Stimulated activated CD4-positive, alpha-beta T cell treated with anti-CD3 and anti-CD28 coated beads, Interleukin-1b, Interleukin-23, amount 100 ng/mL, for 4 hours (primary cell): ENCODE data around the gene SYNC.
"Not testable (repeated sequence)": the region's sequence is repeated elsewhere in the genome, so short reads cannot be mapped to it uniquely, and the experiment has no call there.

Experiments
- DNase-seq, 2 donors: peaks; one replicate each; pipeline ENCODE4 v3.0.0-alpha.2; 2020; ENCODE audit warnings: low read depth in 2 of 2

The SYNC gene

GRCh38 chr1:32642292-32642827 lies 60.2 kb downstream of the SYNC start:
- not testable (repeated sequence) for DNase-seq

GRCh38 chr1:32639489-32640075 lies 63.0 kb downstream of the SYNC start:
- DNase-seq = no peak

- DNase-seq = no peak
Observed at GRCh38 chr1:32636914-32637645, 65.5 kb downstream of the SYNC start.

GRCh38 chr1:32635508-32636277 lies 66.9 kb downstream of the SYNC start:
- DNase-seq = no peak

- DNase-seq = no peak
Observed at GRCh38 chr1:32632829-32633228, 69.7 kb downstream of the SYNC start.

GRCh38 chr1:32630173-32630572 lies 72.4 kb downstream of the SYNC start:
- DNase-seq = not testable (repeated sequence)
